H1 (cell line): ENCODE measurements around the gene SLC24A5. TPM values are rescaled to one million over a fixed set of nuclear protein-coding genes. Genes with fewer than 3 reads are reported as not detected.
A peak's percentile ranks its signal among the peaks of the same experiment; 100 is the strongest.

Source experiments
- CTCF ChIA-PET: fragments of 300-600 bp; sonication (Branson Sonifier 250); formaldehyde crosslinking; loops from one replicate; lab custom pipeline; 2021; ENCODE audit not compliant: partially characterized antibody; lab: Charles Lee
- POLR2A ChIA-PET: fragments of 300-600 bp; sonication (Branson Sonifier 250); formaldehyde crosslinking; loops from one replicate; lab custom pipeline; 2021; ENCODE audit warnings: inconsistent platforms; ENCODE audit not compliant: partially characterized antibody; lab: Charles Lee
- DNase-seq, 2 experiments: peaks; one replicate each; pipeline versions ENCODE4 v3.0.0 to v3.0.0-alpha.2; 2010 to 2022; ENCODE audit warnings: low spot score in 2 of 2, low read depth in 1 of 2, mixed read lengths in 1 of 2
- FAIRE-seq: peaks from 2 replicates; lab custom pipeline; 2011; peaks lifted over from hg19 to GRCh38; lab: Jason Lieb, UNC
- H2AFZ ChIP-seq: 2 replicates; pipeline ENCODE4 v1.8.1; 2012; ENCODE audit warnings: low read length, inconsistent platforms
- H2AK5ac ChIP-seq: 2 replicates; pipeline ENCODE4 v1.6.1; 2013; ENCODE audit warnings: low read depth, low read length
- H2BK120ac ChIP-seq: replicated peaks from 2 replicates; pipeline ENCODE3; 2013; ENCODE audit warnings: low read depth, low read length, inconsistent platforms
- H2BK12ac ChIP-seq: 2 replicates; pipeline ENCODE4 v1.6.1; 2013; ENCODE audit warnings: low read depth, low read length
- H2BK15ac ChIP-seq: 2 replicates; pipeline ENCODE4 v1.6.1; 2013; ENCODE audit warnings: low read length
- H2BK20ac ChIP-seq: 2 replicates; pipeline ENCODE4 v1.6.1; 2013; ENCODE audit warnings: low read length
- H2BK5ac ChIP-seq: 2 replicates; pipeline ENCODE4 v1.6.1; 2013; ENCODE audit warnings: low read depth, low read length
- H3K14ac ChIP-seq: 2 replicates; pipeline ENCODE4 v1.6.1; 2013; ENCODE audit warnings: inconsistent platforms; ENCODE audit not compliant: insufficient read length
- H3K18ac ChIP-seq: 2 replicates; pipeline ENCODE4 v1.6.1; 2013; ENCODE audit warnings: low read length; ENCODE audit errors: extremely low read depth
- H3K23ac ChIP-seq: 2 replicates; pipeline ENCODE4 v1.6.1; 2013; ENCODE audit warnings: inconsistent platforms; ENCODE audit not compliant: insufficient read length
- H3K23me2 ChIP-seq: 2 replicates; pipeline ENCODE4 v1.6.1; 2013; ENCODE audit warnings: low read depth, low read length
- H3K27ac ChIP-seq: 2 replicates; pipeline ENCODE4 v1.6.1; 2011; ENCODE audit warnings: low read depth, low read length, inconsistent platforms
- H3K27me3 ChIP-seq, 4 experiments: replicated peaks in 1 of 4; 1 replicate in 1 of 4; 2 replicates in 3 of 4; pipeline versions ENCODE4 v1.6.1 to v1.8.1; 2011 to 2013; ENCODE audit warnings: low read length in 3 of 4, mild to moderate bottlenecking in 3 of 4, inconsistent platforms in 2 of 4, mixed read lengths in 2 of 4, moderate library complexity in 1 of 4; ENCODE audit not compliant: control insufficient read depth in 3 of 4, insufficient read depth in 3 of 4; ENCODE audit errors: extremely low read depth in 1 of 4
- H3K36me3 ChIP-seq, 4 experiments: 2 replicates each; pipeline versions ENCODE4 v1.6.1 to v1.8.1; 2011 to 2013; ENCODE audit warnings: mild to moderate bottlenecking in 4 of 4, low read length in 3 of 4, moderate library complexity in 2 of 4, control low read depth in 1 of 4, inconsistent platforms in 1 of 4; ENCODE audit not compliant: insufficient read depth in 4 of 4, control insufficient read depth in 2 of 4
- H3K4ac ChIP-seq: replicated peaks from 2 replicates; pipeline ENCODE3; 2013; ENCODE audit warnings: low read length, low read depth, mixed read lengths, inconsistent platforms; ENCODE audit not compliant: insufficient read length
- H3K4me1 ChIP-seq, 4 experiments: replicated peaks in 1 of 4; 1 replicate in 1 of 4; 2 replicates in 3 of 4; pipeline versions ENCODE4 v1.6.1 to v1.8.1; 2011 to 2013; ENCODE audit warnings: low read length in 3 of 4, inconsistent platforms in 2 of 4, mixed read lengths in 1 of 4; ENCODE audit not compliant: insufficient read depth in 4 of 4, control insufficient read depth in 3 of 4
- H3K4me2 ChIP-seq, 2 experiments: 2 replicates each; pipeline versions ENCODE4 v1.6.1 to v1.8.1; 2011 to 2013; ENCODE audit warnings: low read depth in 2 of 2, low read length in 2 of 2, control low read depth in 1 of 2, inconsistent platforms in 1 of 2, mild to moderate bottlenecking in 1 of 2; ENCODE audit not compliant: insufficient read depth in 1 of 2
- H3K4me3 ChIP-seq, 4 experiments: fragments of 200-600, 300-600 bp in 1 of 4; sonication (generic), shearing (Covaris generic), sonication (Bioruptor Twin) in 1 of 4; 2 replicates each; pipeline versions ENCODE4 v1.5.1 to v1.8.1; 2011 to 2016; ENCODE audit warnings: low read length in 4 of 4, low read depth in 3 of 4, control low read depth in 2 of 4, inconsistent platforms in 2 of 4, mild to moderate bottlenecking in 2 of 4, mixed read lengths in 1 of 4, moderate library complexity in 1 of 4; ENCODE audit not compliant: insufficient read depth in 2 of 4; ENCODE audit errors: extremely low read depth in 1 of 4
- H3K56ac ChIP-seq: replicated peaks from 2 replicates; pipeline ENCODE3; 2013; ENCODE audit warnings: low read depth, mild to moderate bottlenecking, mixed read lengths, low read length, inconsistent platforms; ENCODE audit not compliant: insufficient read length
- H3K79me1 ChIP-seq: 2 replicates; pipeline ENCODE4 v1.6.1; 2013; ENCODE audit warnings: low read depth, low read length, control low read depth
- H3K79me2 ChIP-seq, 2 experiments: 2 replicates each; pipeline versions ENCODE4 v1.6.1 to v1.8.1; 2012 to 2013; ENCODE audit warnings: low read length in 2 of 2, mild to moderate bottlenecking in 2 of 2, inconsistent platforms in 1 of 2; ENCODE audit not compliant: insufficient read depth in 2 of 2, control insufficient read depth in 1 of 2
- H3K9ac ChIP-seq, 4 experiments: replicated peaks in 1 of 4; 1 replicate in 1 of 4; 2 replicates in 3 of 4; pipeline versions ENCODE4 v1.6.1 to v1.8.1; 2011 to 2013; ENCODE audit warnings: low read depth in 3 of 4, low read length in 3 of 4, control low read depth in 2 of 4, mild to moderate bottlenecking in 2 of 4, moderate library complexity in 2 of 4, inconsistent platforms in 1 of 4; ENCODE audit errors: extremely low read depth in 1 of 4
- H3K9me3 ChIP-seq, 2 experiments: 2 replicates each; pipeline versions ENCODE4 v1.6.1 to v1.8.1; 2012 to 2013; ENCODE audit warnings: mild to moderate bottlenecking in 2 of 2, moderate library complexity in 2 of 2, control low read depth in 1 of 2, inconsistent platforms in 1 of 2, low read depth in 1 of 2, low read length in 1 of 2, mixed read lengths in 1 of 2; ENCODE audit not compliant: insufficient read depth in 2 of 2
- H4K20me1 ChIP-seq, 2 experiments: replicated peaks in 1 of 2; 2 replicates each; pipeline versions ENCODE3 to v1.8.1; 2011 to 2013; ENCODE audit warnings: inconsistent platforms in 2 of 2, low read length in 2 of 2, mild to moderate bottlenecking in 1 of 2; ENCODE audit not compliant: insufficient read depth in 2 of 2, control insufficient read depth in 1 of 2
- H4K5ac ChIP-seq: 2 replicates; pipeline ENCODE4 v1.6.1; 2013; ENCODE audit warnings: low read length, low read depth, mixed read lengths, inconsistent platforms; ENCODE audit not compliant: insufficient read length
- H4K8ac ChIP-seq: 2 replicates; pipeline ENCODE4 v1.8.0; 2013; ENCODE audit warnings: mild to moderate bottlenecking, moderate library complexity, low read length, inconsistent platforms; ENCODE audit not compliant: insufficient read depth; ENCODE audit errors: extremely low read depth
- H4K91ac ChIP-seq: replicated peaks from 2 replicates; pipeline ENCODE3; 2013; ENCODE audit warnings: low read length, mixed read lengths, inconsistent platforms; ENCODE audit not compliant: insufficient read length
- BACH1 ChIP-seq: IDR thresholded peaks from 2 replicates; pipeline ENCODE4 v1.6.1; 2012; ENCODE audit warnings: low read length, improper control_type of control experiment
- CTCF ChIP-seq, 3 experiments: IDR thresholded peaks; 1 replicate in 2 of 3; 2 replicates in 1 of 3; pipeline versions ENCODE4 v1.5.1 to v1.6.1; 2011; ENCODE audit warnings: low read length in 3 of 3, mild to moderate bottlenecking in 3 of 3, inconsistent platforms in 2 of 3, low read depth in 1 of 3, moderate library complexity in 1 of 3; ENCODE audit not compliant: insufficient read depth in 1 of 3; ENCODE audit errors: control extremely low read depth in 1 of 3
- RAD21 ChIP-seq, 2 experiments: IDR thresholded peaks in 1 of 2; conservative IDR thresholded peaks in 1 of 2; 2 replicates each; pipeline ENCODE4 v1.6.1; 2011; ENCODE audit warnings: low read depth in 2 of 2, low read length in 2 of 2, improper control_type of control experiment in 1 of 2, inconsistent platforms in 1 of 2, mild to moderate bottlenecking in 1 of 2, moderate library complexity in 1 of 2
- WGBS, 2 experiments: shearing (Covaris generic) in 1 of 2; methylation state at CpG; one replicate each; pipeline versions ENCODE4 v1.1.6 to v1.1.7; 2013 to 2015; ENCODE audit warnings: low lambda C conversion rate in 2 of 2, mixed read lengths in 2 of 2, inconsistent platforms in 1 of 2, low coverage in 1 of 2, missing lambda C conversion rate in 1 of 2; ENCODE audit not compliant: insufficient replicate concordance in 2 of 2, insufficient coverage in 1 of 2, insufficient read length in 1 of 2; ENCODE audit errors: extremely low coverage in 1 of 2, missing lambda C conversion rate in 1 of 2; 5-methylcytosine and 5-hydroxymethylcytosine counted together
- polyA plus RNA-seq, 7 experiments: library from polyadenylated mRNA; depleted of rRNA in 3 of 7; stranded (reverse) in 5 of 7; unstranded in 2 of 7; fragments of >200 nt in 5 of 7; fragments of 200-250 nt in 2 of 7; gene quantifications; 1 replicate in 5 of 7; 2 replicates in 1 of 7; 4 replicates in 1 of 7; pipeline versions ENCODE4 v1.2.1 to v1.2.3, GENCODE V29; 2011 to 2013; ENCODE audit warnings: missing spikeins in 2 of 7, mixed read lengths in 2 of 7
- total RNA-seq: library from RNA; stranded (reverse); fragmentation: NEBNext Ultra II Directional; extraction: Animal tissue kit (Norgen Biotek cat#: 25700); gene quantifications from 2 replicates; pipeline ENCODE4 v1.2.1, GENCODE V29; 2021

Gene SLC24A5
- total and polyA plus RNA-seq, 2 of the 8 experiments (the other 6 are each of a cell fraction or from before 2014, with no cell fraction given), result not detected

GRCh38 chr15:48112242-48112641 is 8.5 kb upstream of the SLC24A5 start:
- H2AFZ ChIP-seq, result peak overlapping the region; percentile 83; the same call in 1 of the 2 replicates

More at GRCh38 chr15:48112242-48112641, 8.5 kb upstream of the SLC24A5 start:
- DNase-seq (peak; percentile 29 to 57), FAIRE-seq (peak; percentile 96)
- no peak overlapping the region for H2BK15ac ChIP-seq
- no peak overlapping the region for H4K91ac ChIP-seq
- H2BK20ac ChIP-seq, result no peak overlapping the region
- 29% methylated on average over 6 of the region's 6 CpGs; no CpG with 5 or more reads in 1 of the 2 experiments for WGBS, 2 experiments
- no peak overlapping the region for H3K27ac ChIP-seq
- H3K9me3 ChIP-seq, result no peaks in the 10 kb centered on the region
- no peak overlapping the region for H3K56ac ChIP-seq
- no peaks in the 10 kb centered on the region for H3K36me3 ChIP-seq
- H3K4me1 ChIP-seq, result peaks cover 1 to 6% (median 2%) of the 10 kb centered on the region in 4 experiments; a peak in 4 of 7 replicates
- TF ChIP-seq CTCF (IDR thresholded peaks at IDR 0.05; ENCODE audit: control extremely low read depth in 1 of 3, insufficient read depth in 1 of 3, low read depth in 1 of 3, low read length in 3 of 3), result peak; percentile 71 to 84 (median 81)
- peak; percentile 84 to 89 for TF ChIP-seq RAD21 (IDR thresholded peaks at IDR 0.05 in 1 of 2, conservative IDR thresholded peaks at IDR 0.05 in 1 of 2; ENCODE audit: low read depth in 2 of 2, low read length in 2 of 2)
- no peak for TF ChIP-seq BACH1
- H3K4me3 ChIP-seq, result no peak overlapping the region
- H4K20me1 ChIP-seq, result no peaks in the 10 kb centered on the region
- no peak overlapping the region for H3K18ac ChIP-seq
- no peaks in the 10 kb centered on the region for H3K79me2 ChIP-seq
- H4K5ac ChIP-seq, result no peak overlapping the region
- no peak overlapping the region for H3K23ac ChIP-seq
- CTCF ChIA-PET, result interaction anchor here (0.6 to 7.3 kb wide), 30 partner anchors 8 to 323 kb away, joined by 3 to 82 read pairs (median 4); partner anchors contain the start of gene SLC24A5
- H2BK120ac ChIP-seq, result no peak overlapping the region
- no peak overlapping the region for H3K4me2 ChIP-seq
- H2AK5ac ChIP-seq, result no peak overlapping the region
- no peaks in the 10 kb centered on the region for H3K23me2 ChIP-seq
- no peaks in the 10 kb centered on the region for H3K27me3 ChIP-seq
- no peak overlapping the region for H3K4ac ChIP-seq
- no peak overlapping the region for H3K9ac ChIP-seq
- no peak overlapping the region for H4K8ac ChIP-seq
- no peak overlapping the region for H2BK5ac ChIP-seq
- no peak overlapping the region for H2BK12ac ChIP-seq
- no peak overlapping the region for H3K14ac ChIP-seq
- no peaks in the 10 kb centered on the region for H3K79me1 ChIP-seq
- POLR2A ChIA-PET, result interaction anchor here (0.9 kb wide), 1 partner anchor 21 kb away, joined by 3 read pairs; no protein-coding TSS in a partner anchor
